Measurements from ENCODE around the gene MIA2. TPM values are rescaled to one million over a fixed set of nuclear protein-coding genes. Genes with fewer than 3 reads are reported as not detected.

The MIA2 gene
- polyA plus RNA-seq, 1 of the 3 experiments (the other 2 are of a cell fraction) = 2.6 TPM

DNA sequence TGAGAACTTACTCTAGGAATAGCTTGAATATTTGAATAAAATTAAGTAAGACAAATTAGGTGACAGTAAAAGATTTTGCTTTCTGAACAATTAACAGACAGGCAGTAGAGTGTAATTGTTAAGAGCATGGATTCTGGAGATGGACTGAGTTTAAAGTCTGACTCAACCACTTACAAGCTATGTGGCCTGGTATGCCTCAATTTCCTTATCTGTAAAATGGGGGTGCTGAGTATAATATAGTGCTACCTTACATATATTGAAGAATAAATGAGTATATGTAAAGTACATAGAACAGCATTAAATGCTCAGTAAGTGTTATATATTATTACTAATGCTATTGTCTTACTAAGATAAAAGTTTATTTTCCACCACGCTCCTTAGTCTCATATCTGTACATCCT lies 7.1 kb downstream of the MIA2 start:
- ChIA-PET CTCF (no interaction called here), POLR2A (no interaction called here)
- no peaks in the 10 kb centered on the region for H4K20me1 ChIP-seq (ENCODE audit: insufficient read depth)
- no peaks in the 10 kb centered on the region for H3K27me3 ChIP-seq (ENCODE audit: insufficient read depth)
- H3F3A ChIP-seq (replicated peaks; ENCODE audit: insufficient read depth) = no peaks in the 10 kb centered on the region
- WGBS (ENCODE audit: low lambda C conversion rate) = 100% methylated on average over 1 of the region's 1 CpG
- no peaks in the 10 kb centered on the region for H3K79me2 ChIP-seq (ENCODE audit: insufficient read depth)
- H2AFZ ChIP-seq (ENCODE audit: low read depth) = no peak overlapping the region
- no peaks in the 10 kb centered on the region for H3K4me1 ChIP-seq (ENCODE audit: control insufficient read depth in 1 of 2, insufficient read depth in 2 of 2, low read depth in 1 of 2, low read length in 1 of 2)
- no peaks in the 10 kb centered on the region for H3K36me3 ChIP-seq (replicated peaks in 1 of 2; ENCODE audit: control insufficient read depth in 1 of 2, insufficient read depth in 2 of 2, low read length in 1 of 2)
- no peak overlapping the region for H3K4me2 ChIP-seq
- no peak overlapping the region for H3K9ac ChIP-seq
- H3K4me3 ChIP-seq (ENCODE audit: low read depth in 2 of 2, low read length in 1 of 2) = no peak overlapping the region
- no peak for DNase-seq
- no peaks in the 10 kb centered on the region for H3K9me2 ChIP-seq
- TF ChIP-seq, protein P1, sequence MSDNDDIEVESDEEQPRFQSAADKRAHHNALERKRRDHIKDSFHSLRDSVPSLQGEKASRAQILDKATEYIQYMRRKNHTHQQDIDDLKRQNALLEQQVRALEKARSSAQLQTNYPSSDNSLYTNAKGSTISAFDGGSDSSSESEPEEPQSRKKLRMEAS (IDR thresholded peaks at IDR 0.05; ENCODE audit: low read depth) = no peak
- TF ChIP-seq, protein P2, sequence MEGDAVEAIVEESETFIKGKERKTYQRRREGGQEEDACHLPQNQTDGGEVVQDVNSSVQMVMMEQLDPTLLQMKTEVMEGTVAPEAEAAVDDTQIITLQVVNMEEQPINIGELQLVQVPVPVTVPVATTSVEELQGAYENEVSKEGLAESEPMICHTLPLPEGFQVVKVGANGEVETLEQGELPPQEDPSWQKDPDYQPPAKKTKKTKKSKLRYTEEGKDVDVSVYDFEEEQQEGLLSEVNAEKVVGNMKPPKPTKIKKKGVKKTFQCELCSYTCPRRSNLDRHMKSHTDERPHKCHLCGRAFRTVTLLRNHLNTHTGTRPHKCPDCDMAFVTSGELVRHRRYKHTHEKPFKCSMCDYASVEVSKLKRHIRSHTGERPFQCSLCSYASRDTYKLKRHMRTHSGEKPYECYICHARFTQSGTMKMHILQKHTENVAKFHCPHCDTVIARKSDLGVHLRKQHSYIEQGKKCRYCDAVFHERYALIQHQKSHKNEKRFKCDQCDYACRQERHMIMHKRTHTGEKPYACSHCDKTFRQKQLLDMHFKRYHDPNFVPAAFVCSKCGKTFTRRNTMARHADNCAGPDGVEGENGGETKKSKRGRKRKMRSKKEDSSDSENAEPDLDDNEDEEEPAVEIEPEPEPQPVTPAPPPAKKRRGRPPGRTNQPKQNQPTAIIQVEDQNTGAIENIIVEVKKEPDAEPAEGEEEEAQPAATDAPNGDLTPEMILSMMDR (IDR thresholded peaks at IDR 0.05) = no peak
- TF ChIP-seq POLR2AphosphoS5 (IDR thresholded peaks at IDR 0.05; ENCODE audit: low read depth, low read length) = no peak
- TF ChIP-seq, protein P3, sequence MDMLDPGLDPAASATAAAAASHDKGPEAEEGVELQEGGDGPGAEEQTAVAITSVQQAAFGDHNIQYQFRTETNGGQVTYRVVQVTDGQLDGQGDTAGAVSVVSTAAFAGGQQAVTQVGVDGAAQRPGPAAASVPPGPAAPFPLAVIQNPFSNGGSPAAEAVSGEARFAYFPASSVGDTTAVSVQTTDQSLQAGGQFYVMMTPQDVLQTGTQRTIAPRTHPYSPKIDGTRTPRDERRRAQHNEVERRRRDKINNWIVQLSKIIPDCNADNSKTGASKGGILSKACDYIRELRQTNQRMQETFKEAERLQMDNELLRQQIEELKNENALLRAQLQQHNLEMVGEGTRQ (IDR thresholded peaks at IDR 0.05; ENCODE audit: borderline replicate concordance, low read depth, low read length) = no peak
- TF ChIP-seq, protein P4, sequence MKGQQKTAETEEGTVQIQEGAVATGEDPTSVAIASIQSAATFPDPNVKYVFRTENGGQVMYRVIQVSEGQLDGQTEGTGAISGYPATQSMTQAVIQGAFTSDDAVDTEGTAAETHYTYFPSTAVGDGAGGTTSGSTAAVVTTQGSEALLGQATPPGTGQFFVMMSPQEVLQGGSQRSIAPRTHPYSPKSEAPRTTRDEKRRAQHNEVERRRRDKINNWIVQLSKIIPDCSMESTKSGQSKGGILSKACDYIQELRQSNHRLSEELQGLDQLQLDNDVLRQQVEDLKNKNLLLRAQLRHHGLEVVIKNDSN (IDR thresholded peaks at IDR 0.05; ENCODE audit: borderline replicate concordance, low read depth) = no peak
- no peaks in the 10 kb centered on the region for H3K9me3 ChIP-seq
- no peak overlapping the region for H3K27ac ChIP-seq (ENCODE audit: low read depth in 2 of 2, low read length in 1 of 2)

DNA sequence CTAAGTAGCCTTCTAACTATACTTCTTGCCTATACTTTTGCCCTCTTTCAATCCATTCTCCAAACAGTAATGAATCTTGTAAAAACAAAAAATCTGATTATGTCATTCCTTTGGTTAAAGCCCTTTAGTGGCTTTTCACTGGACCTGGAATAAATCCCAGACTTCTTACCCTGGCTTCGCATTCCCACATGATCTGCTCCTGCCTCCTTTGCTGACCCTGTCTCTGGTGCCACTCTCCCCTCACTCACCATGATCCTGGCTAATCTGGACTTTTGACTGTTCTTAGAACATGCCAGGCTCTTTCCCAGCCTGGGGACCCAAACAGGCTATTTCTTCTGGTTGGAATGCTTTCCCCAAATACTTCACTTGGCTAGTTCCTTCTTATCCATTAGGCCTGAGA lies 7.9 kb downstream of the MIA2 start:
- Histone ChIP-seq H3K79me2 (ENCODE audit: insufficient read depth) (no peaks in the 10 kb centered on the region), H3K27ac (ENCODE audit: low read depth in 2 of 2, low read length in 1 of 2) (no peak overlapping the region), H3K4me2 (no peak overlapping the region), H3K27me3 (ENCODE audit: insufficient read depth) (no peaks in the 10 kb centered on the region), H3K4me1 (ENCODE audit: control insufficient read depth in 1 of 2, insufficient read depth in 2 of 2, low read depth in 1 of 2, low read length in 1 of 2) (no peaks in the 10 kb centered on the region), H3K4me3 (ENCODE audit: low read depth in 2 of 2, low read length in 1 of 2) (no peak overlapping the region), H3K9me3 (no peaks in the 10 kb centered on the region), H3K9ac (no peak overlapping the region), H3K9me2 (no peaks in the 10 kb centered on the region), H3F3A (replicated peaks; ENCODE audit: insufficient read depth) (no peaks in the 10 kb centered on the region), H2AFZ (ENCODE audit: low read depth) (no peak overlapping the region), H3K36me3 (replicated peaks in 1 of 2; ENCODE audit: control insufficient read depth in 1 of 2, insufficient read depth in 2 of 2, low read length in 1 of 2) (no peaks in the 10 kb centered on the region), H4K20me1 (ENCODE audit: insufficient read depth) (no peaks in the 10 kb centered on the region)
- ChIA-PET CTCF (no interaction called here), POLR2A (no interaction called here)
- 100% methylated on average over 1 of the region's 1 CpG for WGBS (ENCODE audit: low lambda C conversion rate)
- no peak for DNase-seq
- TF ChIP-seq POLR2AphosphoS5 (IDR thresholded peaks at IDR 0.05; ENCODE audit: low read depth, low read length) = no peak
- no peak for TF ChIP-seq RXRA (IDR thresholded peaks at IDR 0.05; ENCODE audit: borderline replicate concordance, low read depth)
- TF ChIP-seq, protein P5, sequence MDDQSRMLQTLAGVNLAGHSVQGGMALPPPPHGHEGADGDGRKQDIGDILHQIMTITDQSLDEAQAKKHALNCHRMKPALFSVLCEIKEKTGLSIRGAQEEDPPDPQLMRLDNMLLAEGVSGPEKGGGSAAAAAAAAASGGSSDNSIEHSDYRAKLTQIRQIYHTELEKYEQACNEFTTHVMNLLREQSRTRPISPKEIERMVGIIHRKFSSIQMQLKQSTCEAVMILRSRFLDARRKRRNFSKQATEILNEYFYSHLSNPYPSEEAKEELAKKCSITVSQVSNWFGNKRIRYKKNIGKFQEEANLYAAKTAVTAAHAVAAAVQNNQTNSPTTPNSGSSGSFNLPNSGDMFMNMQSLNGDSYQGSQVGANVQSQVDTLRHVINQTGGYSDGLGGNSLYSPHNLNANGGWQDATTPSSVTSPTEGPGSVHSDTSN (IDR thresholded peaks at IDR 0.05) = no peak
- no peak for TF ChIP-seq FOXJ3 (CRISPR knock-in tag; IDR thresholded peaks at IDR 0.05)
- no peak for TF ChIP-seq SIN3A (IDR thresholded peaks at IDR 0.05; ENCODE audit: borderline replicate concordance, low read depth, low read length)
- no peak for TF ChIP-seq TAF1 (IDR thresholded peaks at IDR 0.05; ENCODE audit: borderline replicate concordance, low read depth, low read length)
- no peak for TF ChIP-seq EP300 (IDR thresholded peaks at IDR 0.05; ENCODE audit: borderline replicate concordance in 1 of 2, low read depth in 1 of 2, low read length in 1 of 2)
- TF ChIP-seq RCOR1 (IDR thresholded peaks at IDR 0.05; ENCODE audit: low read length) = no peak
- no peak for TF ChIP-seq SMC3 (IDR thresholded peaks at IDR 0.05; ENCODE audit: low read depth, low read length)
- TF ChIP-seq, protein P6, sequence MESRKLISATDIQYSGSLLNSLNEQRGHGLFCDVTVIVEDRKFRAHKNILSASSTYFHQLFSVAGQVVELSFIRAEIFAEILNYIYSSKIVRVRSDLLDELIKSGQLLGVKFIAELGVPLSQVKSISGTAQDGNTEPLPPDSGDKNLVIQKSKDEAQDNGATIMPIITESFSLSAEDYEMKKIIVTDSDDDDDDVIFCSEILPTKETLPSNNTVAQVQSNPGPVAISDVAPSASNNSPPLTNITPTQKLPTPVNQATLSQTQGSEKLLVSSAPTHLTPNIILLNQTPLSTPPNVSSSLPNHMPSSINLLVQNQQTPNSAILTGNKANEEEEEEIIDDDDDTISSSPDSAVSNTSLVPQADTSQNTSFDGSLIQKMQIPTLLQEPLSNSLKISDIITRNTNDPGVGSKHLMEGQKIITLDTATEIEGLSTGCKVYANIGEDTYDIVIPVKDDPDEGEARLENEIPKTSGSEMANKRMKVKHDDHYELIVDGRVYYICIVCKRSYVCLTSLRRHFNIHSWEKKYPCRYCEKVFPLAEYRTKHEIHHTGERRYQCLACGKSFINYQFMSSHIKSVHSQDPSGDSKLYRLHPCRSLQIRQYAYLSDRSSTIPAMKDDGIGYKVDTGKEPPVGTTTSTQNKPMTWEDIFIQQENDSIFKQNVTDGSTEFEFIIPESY (IDR thresholded peaks at IDR 0.05; ENCODE audit: borderline replicate concordance, low read depth) = no peak
- no peak for TF ChIP-seq ELF1 (IDR thresholded peaks at IDR 0.05)
- TF ChIP-seq, protein P2 (IDR thresholded peaks at IDR 0.05) = no peak
- no peak for TF ChIP-seq NFIC (IDR thresholded peaks at IDR 0.05; ENCODE audit: borderline replicate concordance)
- TF ChIP-seq, protein P3 (IDR thresholded peaks at IDR 0.05; ENCODE audit: borderline replicate concordance, low read depth, low read length) = no peak
- no peak for TF ChIP-seq JUND (IDR thresholded peaks at IDR 0.05)
